Activated CD4-positive, alpha-beta T cell treated with anti-CD3 and anti-CD28 coated beads, Interleukin-2, amount 10 ng/mL, durations not matched to agents 7 days and 5 days (primary cell): ENCODE results near the gene UNC45A. TPM values are rescaled to one million over a fixed set of nuclear protein-coding genes. Genes with fewer than 3 reads are reported as not detected.

Experiments
- CTCF ChIA-PET: fragments of 350-600 bp; sonication (Branson Sonifier 250); formaldehyde crosslinking; loops from one replicate; lab custom pipeline; 2021; ENCODE audit warnings: antibody characterized with exemption; lab: Charles Lee
- POLR2A ChIA-PET: fragments of 350-600 bp; sonication (Branson Sonifier 250); formaldehyde crosslinking; loops from one replicate; lab custom pipeline; 2021; ENCODE audit warnings: antibody characterized with exemption; lab: Charles Lee
- DNase-seq: peaks from one replicate; pipeline ENCODE4 v3.0.0-alpha.2; 2020
- H3K27ac Mint-ChIP-seq: one replicate; pipeline ENCODE4 v1.8.0; 2021; ENCODE audit warnings: mild to moderate bottlenecking, moderate library complexity, mixed read lengths
- H3K27me3 Mint-ChIP-seq: one replicate; pipeline ENCODE4 v1.8.0; 2021; ENCODE audit warnings: mixed read lengths
- H3K36me3 Mint-ChIP-seq: one replicate; pipeline ENCODE4 v1.8.0; 2021; ENCODE audit warnings: low read depth, mixed read lengths
- H3K4me1 Mint-ChIP-seq: one replicate; pipeline ENCODE4 v1.8.0; 2021; ENCODE audit warnings: mixed read lengths
- H3K4me3 Mint-ChIP-seq: one replicate; pipeline ENCODE4 v1.8.0; 2021; ENCODE audit warnings: mild to moderate bottlenecking, moderate library complexity, mixed read lengths
- H3K9me3 Mint-ChIP-seq: one replicate; pipeline ENCODE4 v1.8.0; 2021; ENCODE audit warnings: mixed read lengths
- total RNA-seq, 2 experiments: library from RNA; stranded (reverse); gene quantifications; one replicate each; pipeline ENCODE4 v1.2.3, GENCODE V29; 2021

UNC45A gene
- total RNA-seq, 2 experiments from 2014 or later: 59.3 to 69.8 TPM

DNA sequence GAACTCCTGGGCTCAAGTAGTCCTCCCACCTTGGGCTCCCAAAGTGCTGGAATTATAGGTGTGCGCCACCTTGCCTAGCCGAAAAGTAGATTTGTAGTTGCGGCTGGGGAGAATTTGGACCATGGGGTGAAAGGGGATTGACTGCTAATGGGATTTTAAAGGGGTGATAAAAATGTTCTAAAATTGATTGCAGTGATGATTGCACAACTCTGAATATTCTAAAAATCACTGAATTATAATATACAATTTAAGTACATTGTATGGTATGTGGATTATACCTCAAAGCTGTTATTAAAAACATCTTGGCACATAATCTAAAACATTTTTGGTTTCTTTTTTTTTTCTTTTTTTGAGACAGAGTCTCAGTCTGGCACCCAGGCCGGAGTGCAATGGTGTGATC, 55.4 kb downstream of the UNC45A start:
- Mint-ChIP-seq H3K27me3 (no peaks in the 10 kb centered on the region), H3K4me3 (no peak overlapping the region), H3K27ac (peak overlapping the region; percentile 11), H3K9me3 (no peaks in the 10 kb centered on the region), H3K36me3 (peaks cover 34% of the 10 kb centered on the region), H3K4me1 (peaks cover 60% of the 10 kb centered on the region)
- POLR2A ChIA-PET: no interaction called here
- DNase-seq: no peak
- CTCF ChIA-PET: interaction anchor here (1.0 to 1.7 kb wide), 3 partner anchors 53 to 59 kb away, joined by 3 to 4 read pairs (median 3); partner anchors contain the start of gene UNC45A

DNA sequence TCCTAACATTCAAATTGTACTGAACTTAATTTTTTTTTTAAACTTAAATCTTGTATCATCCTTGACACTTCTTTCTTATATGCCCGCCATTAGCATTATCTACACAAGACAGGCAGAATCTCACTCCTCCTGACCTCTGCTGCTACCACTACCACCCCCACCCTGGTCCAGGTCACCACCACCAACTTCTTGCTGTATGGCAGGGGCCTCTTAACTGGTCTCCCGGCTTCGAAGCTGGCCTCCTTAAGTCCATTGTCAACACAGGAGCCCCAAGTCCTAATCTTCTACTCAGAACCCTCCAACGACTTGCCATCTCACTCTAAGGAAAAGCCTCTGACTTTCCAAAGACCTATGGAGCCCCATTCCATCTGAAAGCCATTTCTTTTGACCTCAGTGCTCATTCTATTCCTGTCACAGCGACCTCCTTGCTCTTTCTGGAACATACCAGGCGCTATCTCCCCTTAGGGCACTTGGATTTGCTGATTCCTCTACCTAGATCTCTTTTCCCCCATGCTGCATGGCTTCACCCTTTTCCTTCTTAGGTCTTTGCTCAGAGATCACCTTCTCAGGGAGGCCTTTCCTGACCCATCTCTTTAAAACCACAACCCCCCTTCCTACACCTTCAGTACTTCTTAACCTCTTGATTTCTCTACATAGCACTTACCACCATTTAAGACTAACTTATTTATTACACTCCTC, 56.7 kb downstream of the UNC45A start:
- Mint-ChIP-seq H3K27me3 (no peaks in the 10 kb centered on the region), H3K36me3 (peaks cover 25% of the 10 kb centered on the region), H3K4me3 (peak overlapping the region; percentile 2), H3K4me1 (peaks cover 62% of the 10 kb centered on the region), H3K27ac (peak overlapping the region; percentile 0), H3K9me3 (no peaks in the 10 kb centered on the region)
- POLR2A ChIA-PET: no interaction called here
- CTCF ChIA-PET: no interaction called here
- no peak for DNase-seq

DNA sequence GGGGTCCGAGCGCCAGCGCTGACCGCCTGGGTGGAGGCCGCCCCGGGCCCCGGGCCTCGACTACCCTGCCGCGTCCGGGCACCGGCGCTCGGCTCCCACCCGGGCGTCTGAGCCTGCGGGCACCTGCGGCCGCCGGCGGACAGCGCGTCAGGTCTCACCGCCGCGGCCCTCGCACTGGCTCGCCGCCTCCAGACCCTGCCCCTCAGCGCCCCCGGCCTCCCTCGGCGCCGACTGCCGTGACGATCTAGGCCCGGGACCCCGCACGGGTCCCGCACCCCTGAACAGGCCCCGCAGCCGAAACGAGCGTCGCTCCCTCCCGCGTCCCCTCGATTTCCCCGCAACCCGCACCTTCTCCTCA, 59.0 kb downstream of the UNC45A start:
- peak overlapping the region; percentile 100 for H3K27ac Mint-ChIP-seq
- no peaks in the 10 kb centered on the region for H3K9me3 Mint-ChIP-seq
- no peak for DNase-seq
- H3K36me3 Mint-ChIP-seq: peaks cover 37% of the 10 kb centered on the region
- H3K4me3 Mint-ChIP-seq: peak overlapping the region; percentile 100
- POLR2A ChIA-PET: interaction anchor here (0.7 kb wide), 1 partner anchor 12 kb away, joined by 4 read pairs; no protein-coding TSS in a partner anchor
- no peaks in the 10 kb centered on the region for H3K27me3 Mint-ChIP-seq
- CTCF ChIA-PET: interaction anchor here (1.2 kb wide), 1 partner anchor 12 kb away, joined by 3 read pairs; no protein-coding TSS in a partner anchor
- H3K4me1 Mint-ChIP-seq: peaks cover 49% of the 10 kb centered on the region

DNA sequence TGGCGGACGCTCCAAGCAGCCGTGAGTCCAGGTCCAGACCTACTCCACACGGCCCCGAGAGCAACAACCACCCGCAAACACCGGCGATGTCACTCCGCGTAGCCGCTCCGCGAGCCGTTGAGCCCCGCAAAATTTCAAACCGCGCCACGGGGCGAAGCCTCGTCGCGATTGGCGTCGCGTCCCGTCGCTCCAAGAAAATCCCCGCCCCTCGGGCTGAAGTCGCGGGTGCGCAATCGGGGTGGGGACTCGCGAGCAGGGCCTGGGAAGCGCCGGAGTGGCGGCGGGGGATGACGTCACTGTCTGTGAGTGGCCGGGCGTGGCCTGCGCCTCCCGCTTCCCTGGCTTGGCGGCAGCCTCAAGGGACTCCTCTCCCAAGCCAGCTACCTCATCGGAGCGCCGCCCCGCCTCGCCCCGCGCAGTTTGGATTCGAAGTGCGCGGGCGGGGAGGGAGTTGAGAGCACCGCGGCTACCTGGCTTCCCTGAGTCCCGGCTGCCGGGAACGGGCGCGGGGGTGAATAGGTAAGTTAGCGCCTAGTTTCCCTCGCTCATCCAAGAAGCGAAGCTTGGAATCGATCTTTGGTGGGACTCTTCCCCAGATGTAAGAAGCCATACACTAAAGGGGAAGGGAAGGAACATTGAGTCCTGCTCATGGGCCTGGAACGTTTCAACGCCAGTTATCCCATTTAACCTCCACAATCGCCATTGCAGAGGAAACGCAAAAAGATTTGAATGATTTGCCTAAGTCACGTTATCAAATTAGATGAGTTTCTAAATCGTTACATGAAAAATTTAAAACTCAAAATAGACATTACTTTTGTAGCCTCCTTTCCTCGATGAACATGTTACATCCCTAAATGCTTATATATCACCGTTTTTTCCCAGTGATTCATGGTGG, 59.6 kb downstream of the UNC45A start, which contains the start of gene PRC1:
PRC1 (minus strand) TSS at position 119 of the 895 bp plus-strand sequence; CDS start at position 1, 118 bp downstream.
- DNase-seq: peak; percentile 98
- CTCF ChIA-PET: interaction anchor here (0.8 to 1.2 kb wide), 2 partner anchors 11 to 59 kb away, joined by 3 to 5 read pairs; partner anchors contain the start of gene UNC45A
- Mint-ChIP-seq H3K27ac (peak within 1 kb of the TSS; percentile 100), H3K36me3 (peaks cover 42% of the 10 kb centered on the region), H3K27me3 (no peaks in the 10 kb centered on the region), H3K9me3 (no peaks in the 10 kb centered on the region), H3K4me1 (peaks cover 44% of the 10 kb centered on the region), H3K4me3 (peak within 1 kb of the TSS; percentile 100)
- POLR2A ChIA-PET: interaction anchor here (0.7 kb wide), 1 partner anchor 12 kb away, joined by 4 read pairs; no protein-coding TSS in a partner anchor

DNA sequence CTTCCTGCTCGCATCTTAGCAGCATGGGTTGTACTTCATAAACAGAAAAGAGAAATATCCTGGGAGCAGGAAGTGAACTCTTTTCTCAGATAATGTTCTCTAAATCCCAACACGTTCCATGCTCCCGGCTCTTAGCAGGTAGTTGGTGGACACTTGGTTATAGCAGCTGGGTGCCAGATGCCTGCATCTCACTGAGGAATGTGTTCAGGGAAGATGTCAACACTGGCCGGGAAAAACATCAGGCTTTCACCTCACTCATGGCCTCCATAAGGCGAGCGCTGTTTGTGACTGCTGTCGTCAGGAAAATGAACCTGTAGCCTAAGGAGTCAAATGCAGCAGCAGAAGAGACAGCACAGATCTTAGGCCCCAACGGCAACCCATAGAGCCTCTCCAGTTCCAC, 63.7 kb downstream of the UNC45A start:
- H3K36me3 Mint-ChIP-seq: peaks cover 52% of the 10 kb centered on the region
- H3K27me3 Mint-ChIP-seq: no peaks in the 10 kb centered on the region
- CTCF ChIA-PET: no interaction called here
- no peaks in the 10 kb centered on the region for H3K9me3 Mint-ChIP-seq
- DNase-seq: no peak
- no peak overlapping the region for H3K4me3 Mint-ChIP-seq
- POLR2A ChIA-PET: no interaction called here
- H3K4me1 Mint-ChIP-seq: peaks cover 21% of the 10 kb centered on the region
- no peak overlapping the region for H3K27ac Mint-ChIP-seq

DNA sequence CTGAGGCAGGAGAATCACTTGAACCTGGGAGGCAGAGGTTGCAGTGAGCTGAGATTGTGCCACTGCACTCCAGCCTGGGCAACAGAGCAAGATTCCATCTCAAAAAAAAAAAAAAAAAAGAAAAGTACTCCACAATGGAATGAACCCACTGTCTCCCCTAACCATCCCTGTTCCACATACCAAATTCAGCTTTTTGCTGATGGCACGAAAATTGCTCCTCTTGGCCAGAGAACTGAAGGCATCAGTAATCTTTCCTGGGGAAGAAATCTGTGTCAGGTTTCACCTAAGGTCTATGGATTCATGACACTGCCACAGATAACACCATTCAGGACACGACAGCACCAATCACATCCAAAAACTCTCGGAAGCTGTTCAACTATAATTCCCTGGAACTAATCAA, 66.1 kb downstream of the UNC45A start:
- Mint-ChIP-seq H3K36me3 (peaks cover 57% of the 10 kb centered on the region), H3K4me1 (peaks cover 8% of the 10 kb centered on the region), H3K9me3 (no peaks in the 10 kb centered on the region), H3K27ac (no peak overlapping the region), H3K27me3 (no peaks in the 10 kb centered on the region), H3K4me3 (no peak overlapping the region)
- ChIA-PET CTCF (no interaction called here), POLR2A (no interaction called here)
- DNase-seq: no peak

Other genes with a start within 250 kb of the UNC45A start
- gene BLM, start 217.9 kb upstream of the UNC45A start, total RNA-seq: 10 to 100 TPM; 50.2 to 57.7 TPM
- gene FURIN, start 66.7 kb upstream of the UNC45A start, total RNA-seq: 100 to 1,000 TPM; 148 to 153 TPM
- gene FES, start 50.8 kb upstream of the UNC45A start, total RNA-seq: 10 to 100 TPM in 1 of 2 experiments, 1 to 10 TPM in 1; 8.6 to 10.7 TPM
- 10 to 100 TPM; 77.4 to 97.4 TPM for gene MAN2A2, start 32.0 kb upstream of the UNC45A start, total RNA-seq
- 10 to 100 TPM; 22.9 to 26.2 TPM for gene HDDC3, start 2.7 kb upstream of the UNC45A start, total RNA-seq
- 10 to 100 TPM; 30.8 to 35.9 TPM for gene RCCD1, start 19.6 kb downstream of the UNC45A start, total RNA-seq
- gene PRC1, start 59.2 kb downstream of the UNC45A start, total RNA-seq: 100 to 1,000 TPM; 179 to 196 TPM
- gene VPS33B, start 87.3 kb downstream of the UNC45A start, total RNA-seq: 10 to 100 TPM; 17.9 to 19.7 TPM
- under 1 TPM; 0.02 TPM for gene SV2B, start 165.0 kb downstream of the UNC45A start, total RNA-seq